GM18873 (cell line): ENCODE measurements around the gene HOXD1.
A peak's percentile ranks its signal among the peaks of the same experiment; 100 is the strongest.

Experiments used
- ATAC-seq: cut with Tn5 transposase; IDR thresholded peaks from one replicate; pipeline ENCODE4 v1.9.1; 2021; ENCODE audit warnings: mild to moderate bottlenecking, moderate library complexity, moderate number of reproducible peaks; ENCODE audit not compliant: unreplicated experiment, low FRiP score

Gene HOXD1

DNA sequence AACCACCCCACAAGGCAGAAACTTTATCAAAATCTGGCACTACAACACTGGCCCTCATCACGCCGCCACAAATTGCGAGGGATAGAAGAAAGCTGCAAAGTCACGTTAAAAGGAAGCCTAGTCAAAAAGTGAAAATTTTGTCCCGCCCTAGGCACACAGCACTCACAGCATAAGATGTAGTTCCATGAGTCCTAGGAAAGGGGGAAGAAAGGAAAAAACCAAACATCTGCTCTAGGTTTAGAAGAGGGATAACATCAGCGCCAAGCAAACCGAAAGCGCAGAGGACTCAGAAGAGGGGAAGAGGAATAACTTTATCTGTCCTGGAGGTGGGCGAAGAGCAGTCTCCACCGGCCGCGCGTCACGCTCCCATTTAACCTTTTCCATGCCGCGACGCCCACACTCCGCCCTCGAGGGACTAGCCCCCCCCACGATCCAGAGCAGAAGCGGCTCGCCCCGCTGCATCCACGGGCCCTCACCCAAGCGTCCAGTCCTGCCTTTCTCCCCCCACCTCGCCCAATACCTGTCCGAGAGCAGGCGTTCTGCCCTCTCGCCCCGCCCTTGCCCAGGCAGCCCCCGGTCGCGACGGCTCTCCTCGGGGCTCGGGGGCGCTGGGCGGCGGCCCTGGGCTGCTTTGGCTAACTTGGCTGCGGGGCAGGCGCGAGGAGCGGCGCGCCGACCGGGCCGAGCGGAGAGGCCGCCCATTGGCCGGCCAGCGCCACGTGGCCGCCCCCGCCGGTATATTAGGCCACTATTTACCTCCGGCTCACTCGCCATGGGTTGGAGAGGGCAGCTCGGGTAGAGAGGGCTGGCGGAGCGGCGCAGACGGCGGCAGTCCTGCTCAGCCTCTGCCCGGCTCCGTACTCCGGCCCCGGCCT lies at the start of gene HOXD1:
Gene HOXD1, plus strand, starts transcription at position 770 of the 875 bp plus-strand sequence. CDS start 134 bp downstream, outside the sequence.
- ATAC-seq = no peak

GRCh38 chr2:176138923-176139660 lies 49.4 kb upstream of the HOXD1 start:
- no peak for ATAC-seq

DNA sequence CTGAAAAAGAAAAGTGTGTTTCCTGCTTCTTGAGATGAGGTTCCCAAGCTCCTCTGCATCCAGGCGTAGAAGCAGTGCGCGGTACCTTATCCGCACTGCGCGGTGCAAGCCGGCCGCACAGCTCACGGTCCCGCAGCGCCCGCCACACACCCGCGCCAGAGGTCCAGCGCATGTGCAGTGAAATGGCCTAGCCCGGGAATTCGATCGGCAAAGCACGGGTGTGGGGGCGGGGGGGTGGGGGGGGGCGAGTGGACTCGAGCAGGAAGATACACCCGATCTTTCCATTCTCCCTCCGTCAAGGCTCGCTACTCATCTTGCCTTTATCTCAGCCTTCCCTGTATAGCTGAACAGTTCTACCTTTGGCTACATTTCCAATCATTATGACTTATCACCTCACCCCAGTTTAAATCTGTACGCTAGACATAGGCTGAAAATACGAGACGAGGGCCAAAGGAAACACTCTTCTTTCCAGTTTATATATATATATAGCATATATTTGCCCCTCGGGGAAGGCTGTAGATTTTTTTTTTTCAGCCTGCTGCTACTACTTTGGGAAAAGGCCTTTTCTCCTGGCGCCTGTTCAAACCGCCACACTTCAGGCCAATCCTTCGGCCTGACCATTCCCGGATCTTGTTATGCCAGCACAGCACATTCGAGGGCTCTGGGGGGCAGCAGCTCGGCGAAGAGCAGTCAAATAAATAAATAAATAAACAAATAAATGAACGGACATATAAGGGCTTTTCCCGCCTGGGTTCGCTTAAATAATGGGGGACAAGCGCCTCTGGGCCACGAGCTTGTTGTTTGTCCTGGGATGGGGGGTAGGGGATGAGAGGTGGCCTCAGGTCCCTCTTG lies 48.6 kb upstream of the HOXD1 start:
- ATAC-seq = no peak

DNA sequence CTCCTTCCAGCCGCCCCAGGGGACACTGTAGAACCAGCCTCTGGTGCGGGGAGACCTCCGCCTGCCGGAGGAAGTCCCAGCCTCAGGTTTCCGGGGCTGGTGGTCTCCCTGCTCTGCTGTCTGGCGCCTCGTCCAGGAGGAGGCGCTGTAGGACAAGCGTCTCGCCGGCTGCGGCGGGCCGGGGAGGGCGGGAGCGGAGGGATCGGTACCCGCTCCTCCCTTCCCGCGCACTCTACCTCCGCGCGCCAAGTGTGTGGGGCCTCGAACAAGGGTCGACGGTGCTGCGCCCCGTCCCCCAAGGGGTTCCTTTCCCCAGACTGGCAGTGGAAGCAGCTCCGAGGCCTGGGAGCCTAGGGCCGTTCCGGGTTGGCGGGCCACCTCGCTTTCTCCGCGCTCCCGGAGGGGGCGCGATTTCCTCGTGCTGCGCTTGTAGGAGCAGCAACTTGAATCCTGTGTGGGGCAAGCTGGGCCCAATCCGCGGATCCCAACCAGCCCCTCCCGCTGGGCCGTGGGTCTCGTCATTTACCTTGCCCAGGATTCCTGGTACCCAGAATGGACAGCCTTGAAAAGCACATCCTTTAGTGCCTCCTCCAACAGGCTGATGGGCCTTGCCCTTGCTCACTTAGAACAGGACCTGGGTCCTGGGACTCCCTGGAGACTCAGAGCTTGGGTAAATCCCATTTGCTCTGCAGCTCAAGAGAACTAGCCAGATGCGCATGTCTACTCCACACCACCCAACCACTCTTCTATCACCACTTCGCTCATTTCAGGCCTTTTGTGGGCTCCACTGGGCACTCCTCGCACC lies 47.8 kb upstream of the HOXD1 start:
- ATAC-seq = peak; percentile 71

GRCh38 chr2:176142281-176142680 lies 46.2 kb upstream of the HOXD1 start:
- ATAC-seq = no peak

DNA sequence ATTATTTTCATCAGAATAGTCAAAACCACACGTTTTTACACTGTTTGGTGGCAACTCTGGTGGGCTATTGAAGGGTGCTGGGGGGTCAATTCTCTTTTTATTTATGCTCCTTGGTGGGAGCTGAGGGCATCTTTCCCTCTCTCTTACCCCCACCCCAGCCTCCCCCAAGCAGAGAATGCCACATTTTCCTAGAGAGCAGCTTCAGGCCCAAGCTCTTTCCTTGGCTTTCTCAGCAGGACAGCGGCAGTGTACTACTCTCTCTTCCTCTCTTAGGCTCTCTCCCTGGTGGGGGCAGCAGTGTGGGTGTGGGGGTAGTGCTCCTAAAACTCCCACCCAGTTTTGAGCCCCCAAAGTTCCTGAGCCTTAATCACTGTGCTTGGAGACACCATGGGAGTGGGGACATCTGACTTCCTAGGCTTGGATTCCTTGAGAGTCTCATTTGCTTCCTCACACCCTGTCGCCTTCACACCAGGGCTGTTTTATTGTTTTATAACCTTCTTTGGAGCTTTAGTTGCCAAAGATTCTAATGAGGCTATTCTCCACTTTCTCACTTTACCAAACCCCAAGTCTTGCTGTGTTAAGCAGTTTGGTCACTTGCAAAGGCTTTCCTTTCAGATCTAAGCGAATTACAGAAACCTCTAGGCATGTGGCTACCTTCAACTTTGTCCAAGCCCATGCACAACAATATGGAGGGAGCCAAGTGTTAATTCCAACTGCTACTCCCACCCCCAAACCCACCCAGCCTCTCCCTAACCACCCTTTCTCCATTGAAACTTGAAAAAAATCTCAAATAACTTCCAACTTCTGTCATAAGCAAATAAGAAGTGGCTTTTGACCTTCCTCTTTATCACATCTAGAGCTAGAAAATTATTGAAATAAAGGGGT lies 43.1 kb upstream of the HOXD1 start:
- ATAC-seq = no peak

DNA sequence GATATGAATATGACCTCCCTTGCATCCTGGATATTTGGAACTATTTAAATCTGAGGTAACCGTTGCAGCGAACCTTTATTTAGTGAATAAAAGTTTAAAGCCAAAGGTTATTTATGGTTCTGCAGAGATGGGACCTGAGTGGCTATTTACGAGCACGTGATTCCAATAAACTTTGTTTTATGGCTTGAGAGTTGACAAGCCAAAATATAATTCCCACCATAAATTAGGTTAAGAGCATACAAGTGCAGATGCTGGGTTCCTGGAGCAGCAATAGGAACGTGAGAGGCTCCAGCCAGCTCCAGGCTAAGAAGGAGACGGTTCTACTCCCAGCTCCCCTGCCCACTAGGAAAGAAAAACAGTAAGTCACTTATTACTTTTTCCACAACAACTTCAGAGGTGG lies 42.4 kb upstream of the HOXD1 start:
- no peak for ATAC-seq

GRCh38 chr2:176146645-176147044 lies 41.8 kb upstream of the HOXD1 start:
- no peak for ATAC-seq

GRCh38 chr2:176147210-176147799 lies 41.2 kb upstream of the HOXD1 start:
- no peak for ATAC-seq

DNA sequence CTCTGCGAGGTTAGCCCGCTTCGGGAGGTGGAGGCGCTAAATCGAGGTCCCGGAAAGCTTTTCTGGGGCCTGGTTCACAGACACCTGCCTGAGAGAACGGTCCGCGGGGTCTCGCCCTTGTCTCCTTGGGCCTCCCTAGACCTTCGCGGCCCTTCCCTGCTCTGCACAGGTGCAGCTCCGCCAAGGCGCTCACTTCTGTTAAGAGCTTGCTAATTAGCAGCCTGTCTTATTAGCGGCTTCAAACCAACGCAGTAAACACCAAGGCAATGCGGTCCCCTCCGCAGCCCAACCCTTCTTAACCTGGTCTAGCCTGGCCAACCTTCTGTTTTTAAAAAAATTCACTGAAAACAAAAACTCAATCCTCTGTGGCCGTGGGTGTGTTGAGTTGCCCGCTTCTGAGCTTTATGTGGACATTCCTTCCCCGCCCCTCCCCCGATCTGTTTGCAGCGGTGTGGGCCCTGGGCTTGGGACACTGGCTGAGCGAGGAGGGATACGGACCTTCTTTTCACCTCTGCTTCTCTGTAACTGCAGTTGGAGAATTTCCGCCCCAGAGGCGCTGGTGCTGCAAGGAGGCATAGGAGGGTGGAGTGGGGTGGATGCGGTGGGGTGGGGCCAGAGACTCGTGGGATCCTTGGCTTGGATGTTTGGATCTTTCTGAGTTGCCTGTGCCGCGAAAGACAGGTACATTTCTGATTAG lies 40.5 kb upstream of the HOXD1 start:
- ATAC-seq = no peak

DNA sequence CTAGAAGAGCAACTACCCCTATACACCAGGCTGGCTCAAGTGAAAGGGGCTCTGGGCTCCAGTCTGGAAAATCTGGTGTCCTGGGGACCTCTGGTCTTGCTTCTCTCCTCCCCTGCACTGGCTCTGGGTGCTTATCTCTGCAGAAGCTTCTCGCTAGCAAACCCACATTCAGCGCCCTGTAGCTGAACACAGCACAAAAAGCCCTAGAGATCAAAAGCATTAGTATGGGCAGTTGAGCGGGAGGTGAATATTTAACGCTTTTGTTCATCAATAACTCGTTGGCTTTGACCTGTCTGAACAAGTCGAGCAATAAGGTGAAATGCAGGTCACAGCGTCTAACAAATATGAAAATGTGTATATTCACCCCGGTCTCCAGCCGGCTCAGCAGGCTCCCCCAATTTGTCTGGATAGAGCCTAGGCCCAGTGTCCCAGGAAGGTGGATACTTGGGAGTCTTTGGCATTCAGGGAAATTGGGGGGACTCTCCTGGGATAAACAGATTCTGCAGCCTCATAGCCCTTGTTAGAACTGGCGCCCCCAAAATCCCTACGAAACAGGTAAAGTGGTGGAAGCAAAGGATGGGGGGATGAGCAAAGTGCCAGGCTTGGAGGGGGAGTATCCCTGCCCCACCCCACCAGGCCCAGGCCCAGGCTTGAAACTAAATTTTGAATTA lies 39.6 kb upstream of the HOXD1 start:
- ATAC-seq = no peak

DNA sequence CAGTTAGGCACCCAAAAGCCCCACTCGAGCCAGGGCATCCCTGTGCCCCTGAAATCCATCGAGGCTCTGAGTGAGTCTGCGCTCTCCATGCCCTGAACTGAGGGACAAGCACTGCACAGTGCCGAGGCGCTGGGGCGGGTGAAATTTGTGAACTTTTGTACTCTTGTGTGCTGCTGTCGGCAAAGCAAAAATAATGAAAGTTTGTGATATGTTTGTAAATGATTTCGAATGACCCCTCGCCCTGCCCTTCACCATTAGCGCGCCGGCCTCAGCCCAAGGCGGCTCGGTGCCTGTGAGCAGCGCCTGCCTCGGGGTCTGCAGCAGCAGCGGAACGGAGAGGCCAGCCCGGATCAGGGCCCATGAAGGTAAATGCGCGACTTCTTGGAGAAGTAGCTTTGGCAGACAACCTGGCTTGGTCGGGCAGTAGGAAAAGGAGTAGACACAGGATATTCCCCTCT lies 39.0 kb upstream of the HOXD1 start:
- no peak for ATAC-seq

- no peak for ATAC-seq
These were observed 38.4 kb upstream of the HOXD1 start for GRCh38 chr2:176149939-176150583.

GRCh38 chr2:176150584-176151441 lies 37.7 kb upstream of the HOXD1 start:
- no peak for ATAC-seq

- ATAC-seq = no peak
These were observed 36.8 kb upstream of the HOXD1 start, which contains the start of gene HOXD4 for GRCh38 chr2:176151442-176152287. HOXD4 (plus strand) TSS chr2:176151550; CDS start chr2:176151634, 84 bp downstream.
